ENCODE results near the gene CDK5RAP2.
A peak's percentile ranks its signal among the peaks of the same experiment; 100 is the strongest.
"Not testable (repeated sequence)": the region's sequence is repeated elsewhere in the genome, so short reads cannot be mapped to it uniquely, and the experiment has no call there.

Gene CDK5RAP2

GRCh38 chr9:120583958-120584369 is 4.0 kb upstream of the CDK5RAP2 start:
- DNase-seq, result peak; percentile 74

GRCh38 chr9:120579139-120580050 is 572 bp downstream of the CDK5RAP2 start:
- DNase-seq, result peak; percentile 23

GRCh38 chr9:120574473-120574872 is 5.5 kb downstream of the CDK5RAP2 start:
- no peak for DNase-seq

GRCh38 chr9:120572472-120572871 is 7.5 kb downstream of the CDK5RAP2 start:
- no peak for DNase-seq

- DNase-seq, result no peak
Measured at GRCh38 chr9:120571443-120572257, 8.3 kb downstream of the CDK5RAP2 start.

DNA sequence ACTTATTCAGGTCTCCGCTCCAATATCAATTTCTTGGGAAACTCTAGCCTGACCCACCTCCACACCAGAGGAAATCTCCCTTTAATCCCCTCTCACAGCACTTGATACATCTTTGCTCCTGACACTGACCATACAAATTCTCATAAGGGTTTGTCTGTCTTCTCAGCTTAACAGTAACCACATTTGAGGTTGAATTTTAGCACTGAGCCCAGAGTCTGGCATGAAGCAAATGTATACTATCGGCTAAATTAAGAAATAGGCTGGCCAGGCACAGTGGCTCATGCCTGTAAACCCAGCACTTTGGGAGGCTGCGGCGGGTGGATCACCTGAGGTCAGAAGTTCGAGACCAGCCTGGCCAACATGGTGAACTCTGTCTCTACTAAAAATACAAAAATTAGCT is 9.7 kb downstream of the CDK5RAP2 start:
- DNase-seq, result no peak

- no peak for DNase-seq
Measured at GRCh38 chr9:120569556-120569955, 10.4 kb downstream of the CDK5RAP2 start.

GRCh38 chr9:120568816-120569215 is 11.2 kb downstream of the CDK5RAP2 start:
- DNase-seq, result no peak

DNA sequence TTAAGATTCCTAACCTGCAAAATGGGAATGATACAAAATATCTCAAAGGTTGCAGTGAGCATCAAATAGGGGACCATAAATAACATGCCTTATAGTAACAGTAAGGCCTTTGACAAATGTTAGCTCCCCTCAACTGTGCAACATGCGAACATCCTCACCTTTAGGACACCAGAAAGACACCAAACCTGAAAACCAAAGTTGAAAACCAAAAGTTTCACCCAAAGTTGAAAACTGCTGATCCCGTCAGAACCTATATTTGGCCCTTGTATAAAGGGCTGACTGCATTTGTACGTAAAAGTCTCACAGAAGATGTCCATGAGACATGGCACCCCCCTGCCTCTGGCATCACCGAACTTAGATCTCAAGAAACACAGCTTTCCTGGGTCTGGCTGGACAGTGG is 12.1 kb downstream of the CDK5RAP2 start:
- DNase-seq, result no peak

GRCh38 chr9:120567081-120567480 is 12.9 kb downstream of the CDK5RAP2 start:
- DNase-seq, result no peak

DNA sequence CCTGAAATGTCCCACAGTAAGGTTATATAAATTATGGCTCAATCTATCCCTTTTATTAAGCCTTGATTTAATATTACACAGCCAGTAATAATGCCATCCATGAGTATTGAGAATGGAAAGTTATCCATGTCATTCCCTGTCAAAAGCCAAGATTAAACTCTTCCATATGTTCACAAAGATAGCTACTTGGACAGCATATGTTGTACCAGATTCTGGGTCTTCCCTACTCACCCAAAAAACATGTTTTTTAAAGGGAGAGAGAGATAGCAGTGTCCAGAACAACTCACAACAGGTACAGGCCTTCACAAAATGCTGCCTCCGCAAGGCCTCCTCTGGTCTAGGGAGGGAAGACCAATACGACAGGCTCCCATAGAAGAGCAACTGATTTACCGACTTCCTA is 15.4 kb downstream of the CDK5RAP2 start:
- DNase-seq, result no peak

DNA sequence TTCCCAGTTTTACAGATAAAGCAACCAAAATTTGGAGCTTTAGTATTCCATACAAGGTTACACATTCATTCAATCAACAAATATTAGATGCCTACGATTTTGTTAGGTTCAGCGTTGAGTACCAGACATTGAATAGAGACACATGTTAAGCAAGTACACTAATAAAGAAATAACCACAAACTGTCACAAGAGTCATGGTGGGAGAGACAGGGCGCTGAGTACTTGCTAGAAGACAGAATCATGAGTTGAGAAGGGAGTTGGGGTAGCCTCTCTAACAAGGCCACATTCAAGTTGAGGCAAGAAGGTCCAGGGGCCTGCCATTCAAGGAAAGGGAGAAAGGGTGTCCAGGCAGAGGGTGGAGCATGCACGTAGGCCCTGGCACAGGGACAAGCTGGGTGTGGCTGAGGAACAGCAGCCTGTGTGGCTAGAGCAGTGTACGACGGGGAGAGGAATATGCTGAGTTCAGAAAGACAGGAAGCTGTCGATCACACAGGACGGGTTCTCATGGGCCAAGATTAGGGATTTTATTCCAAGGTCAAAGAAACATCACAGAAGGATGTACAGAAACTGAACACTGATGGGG is 17.0 kb downstream of the CDK5RAP2 start:
- DNase-seq, result no peak

GRCh38 chr9:120561709-120562108 is 18.3 kb downstream of the CDK5RAP2 start:
- no peak for DNase-seq

GRCh38 chr9:120559546-120559945 is 20.4 kb downstream of the CDK5RAP2 start:
- DNase-seq, result no peak

DNA sequence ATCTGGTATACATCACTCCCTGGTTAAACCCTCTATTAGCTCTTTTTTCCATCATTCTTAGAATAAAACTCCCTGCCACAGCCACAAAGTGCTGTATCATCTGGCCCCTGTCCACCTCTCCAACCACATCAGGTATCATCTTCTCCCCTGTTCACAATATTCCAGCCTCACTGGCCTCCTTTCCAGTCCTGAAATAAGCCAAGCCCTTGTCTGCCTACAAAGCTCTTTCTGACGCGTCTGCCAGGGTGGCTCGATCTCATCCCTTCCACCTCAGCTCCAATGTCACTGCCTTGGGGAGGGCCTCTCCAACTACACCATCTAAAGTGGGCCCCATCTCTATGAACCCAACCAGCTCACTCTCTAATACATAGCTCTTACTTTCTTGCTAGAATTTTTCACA is 21.5 kb downstream of the CDK5RAP2 start:
- DNase-seq, result no peak

DNA sequence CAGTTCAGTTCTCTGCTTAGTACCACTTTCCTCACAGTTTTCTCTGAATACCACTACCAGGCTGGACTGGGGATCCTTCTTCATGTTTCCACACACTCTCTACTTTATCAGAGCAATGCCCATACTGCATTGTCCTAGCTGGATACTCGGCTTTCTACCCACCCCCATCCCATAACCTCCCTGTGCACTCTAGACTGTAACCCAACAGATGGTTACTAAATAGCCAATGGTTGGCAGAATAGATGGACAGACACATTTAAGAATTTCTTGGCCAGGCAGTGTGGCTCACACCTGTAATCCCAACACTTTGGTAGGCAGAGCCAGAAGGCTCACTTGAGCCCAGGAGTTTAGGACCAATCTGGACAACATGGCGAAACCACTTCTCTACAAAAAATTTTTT is 22.8 kb downstream of the CDK5RAP2 start:
- no peak for DNase-seq

GRCh38 chr9:120556775-120557174 is 23.2 kb downstream of the CDK5RAP2 start:
- DNase-seq, result no peak

GRCh38 chr9:120555839-120556238 is 24.1 kb downstream of the CDK5RAP2 start:
- no peak for DNase-seq

- not testable (repeated sequence) for DNase-seq
Measured at GRCh38 chr9:120552210-120552704, 27.7 kb downstream of the CDK5RAP2 start.

- peak; percentile 18 for DNase-seq
Measured at GRCh38 chr9:120545701-120546550, 34.0 kb downstream of the CDK5RAP2 start.

GRCh38 chr9:120544441-120544840 is 35.5 kb downstream of the CDK5RAP2 start:
- no peak for DNase-seq

All from EL (cell line).